Gastrocnemius medialis (tissue), 4 donors: ENCODE results near the gene ZIM2. TPM values are rescaled to one million over a fixed set of nuclear protein-coding genes. Genes with fewer than 3 reads are reported as not detected.

ENCODE experiments used
- ATAC-seq, 2 donors: fragments of 150-250 bp; one replicate each; pipeline ENCODE4 v1.9.1; 2016
- DNase-seq, 2 donors: peaks; one replicate each; pipeline ENCODE4 v3.0.0-alpha.2; 2019
- H3K27ac ChIP-seq, 4 donors: fragments of 200-600 bp; sonication (generic); 1 replicate in 1 of 4; 2 replicates in 3 of 4; pipeline ENCODE4 v1.5.1; 2016 to 2018; ENCODE audit warnings: mild to moderate bottlenecking in 2 of 4, moderate library complexity in 1 of 4
- H3K27me3 ChIP-seq, 3 donors: fragments of 200-600 bp; sonication (generic) in 2 of 3; 1 replicate in 1 of 3; 2 replicates in 2 of 3; pipeline versions ENCODE4 v1.5.1 to v1.6.0; 2016 to 2019; ENCODE audit warnings: mild to moderate bottlenecking in 1 of 3, moderate library complexity in 1 of 3
- H3K36me3 ChIP-seq, 2 donors: fragments of 200-600 bp; sonication (generic) in 1 of 2; one replicate each; pipeline ENCODE4 v1.5.1; 2017 to 2018
- H3K4me1 ChIP-seq, 2 donors: fragments of 200-600 bp; sonication (generic) in 1 of 2; one replicate each; pipeline ENCODE4 v1.5.1; 2016 to 2017; ENCODE audit warnings: mild to moderate bottlenecking in 2 of 2
- H3K4me3 ChIP-seq, 4 donors: fragments of 200-600 bp; sonication (generic) in 3 of 4; 1 replicate in 1 of 4; 2 replicates in 3 of 4; pipeline ENCODE4 v1.5.1; 2016 to 2019; ENCODE audit warnings: mild to moderate bottlenecking in 2 of 4
- H3K9me3 ChIP-seq, 3 donors: fragments of 200-600 bp; sonication (generic) in 2 of 3; 1 replicate in 1 of 3; 2 replicates in 2 of 3; pipeline ENCODE4 v1.5.1; 2016 to 2019
- POLR2A ChIP-seq, 2 donors: fragments of 450-650 bp; IDR thresholded peaks; one replicate each; pipeline ENCODE4 v1.6.1; 2017; ENCODE audit warnings: antibody characterized with exemption in 2 of 2, mild to moderate bottlenecking in 2 of 2, moderate library complexity in 2 of 2
- in situ Hi-C, 4 donors: fragments of 200-750 bp; cut with MboI; loops; one replicate each; pipeline versions ENCODE4 v1.15.0 to v1.8.0; 2017; ENCODE audit warnings: low sequenced_read_pairs in 4 of 4
- intact Hi-C: fragments of 100-400 bp; cut with DNase I; formaldehyde crosslinking; loops from one replicate; pipeline ENCODE4 v1.15.1; 2023; ENCODE audit warnings: low total_unique reads
- total RNA-seq, 4 donors: library from RNA; depleted of rRNA; stranded (reverse); fragments of >200 nt; gene quantifications; one replicate each; pipeline versions ENCODE4 v1.1.0 to v1.2.3, GENCODE V29; 2016
- TF ChIP-seq, protein P1 (sequence below), 5 experiments: fragments of 450-650 bp in 3 of 5; fragments of 200-600 bp in 2 of 5; sonication (generic) in 2 of 5; IDR thresholded peaks in 4 of 5; conservative IDR thresholded peaks in 1 of 5; 1 replicate in 4 of 5; 2 replicates in 1 of 5; pipeline ENCODE4 v1.5.1; 2016 to 2019; ENCODE audit warnings: antibody characterized with exemption in 5 of 5, mild to moderate bottlenecking in 3 of 5, moderate library complexity in 3 of 5

ZIM2 gene
- total RNA-seq, 4 donors from 2014 or later: 3.2 TPM; not detected in 3

DNA sequence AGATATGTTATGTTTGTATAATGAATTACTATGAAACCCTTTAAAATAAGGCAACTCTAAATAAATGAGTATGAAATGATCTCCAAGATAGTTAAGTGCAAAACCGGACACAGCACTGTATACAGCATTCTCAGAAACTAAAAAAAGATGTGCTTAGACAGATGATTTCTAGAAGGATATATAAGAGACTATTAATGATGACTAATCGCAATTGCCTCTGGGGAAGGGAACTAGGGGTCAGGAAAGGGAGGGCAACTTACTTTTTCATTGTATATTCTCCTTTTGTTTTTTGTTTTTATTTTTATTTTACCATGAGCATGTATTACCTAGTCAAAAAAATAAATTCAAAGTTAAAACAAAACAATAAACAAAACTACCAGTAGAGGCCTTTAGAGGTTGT is 12.8 kb downstream of the ZIM2 start:
- in situ Hi-C loops: no loop called here

DNA sequence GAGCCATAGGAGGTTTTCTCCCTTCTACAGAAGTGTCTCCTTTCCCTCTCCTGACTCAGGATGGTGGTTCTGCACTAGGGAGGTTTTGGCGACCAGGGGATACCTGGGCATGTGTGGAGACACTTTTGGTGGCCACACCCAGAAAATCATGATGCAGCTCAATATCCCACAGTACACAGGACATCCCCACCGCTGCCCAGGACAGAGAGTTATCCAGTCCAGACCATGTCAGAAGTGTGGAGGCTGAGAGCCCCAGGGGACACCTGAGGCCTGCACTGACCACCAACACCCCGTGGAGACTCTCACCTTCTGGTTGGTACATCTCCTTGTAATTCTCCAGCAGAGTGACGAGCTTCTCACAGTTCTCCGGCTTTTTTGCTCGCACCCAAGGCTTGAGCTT is 16.6 kb downstream of the ZIM2 start:
- Histone ChIP-seq H3K4me3 (no peak overlapping the region), H3K4me1 (no peaks in the 10 kb centered on the region), H3K36me3 (no peaks in the 10 kb centered on the region), H3K9me3 (no peaks in the 10 kb centered on the region), H3K27me3 (no peaks in the 10 kb centered on the region), H3K27ac (no peak overlapping the region)
- DNase-seq (no peak), ATAC-seq (no peak)
- in situ Hi-C loops (no loop called here), intact Hi-C loops (no loop called here)
- TF ChIP-seq, protein P1, sequence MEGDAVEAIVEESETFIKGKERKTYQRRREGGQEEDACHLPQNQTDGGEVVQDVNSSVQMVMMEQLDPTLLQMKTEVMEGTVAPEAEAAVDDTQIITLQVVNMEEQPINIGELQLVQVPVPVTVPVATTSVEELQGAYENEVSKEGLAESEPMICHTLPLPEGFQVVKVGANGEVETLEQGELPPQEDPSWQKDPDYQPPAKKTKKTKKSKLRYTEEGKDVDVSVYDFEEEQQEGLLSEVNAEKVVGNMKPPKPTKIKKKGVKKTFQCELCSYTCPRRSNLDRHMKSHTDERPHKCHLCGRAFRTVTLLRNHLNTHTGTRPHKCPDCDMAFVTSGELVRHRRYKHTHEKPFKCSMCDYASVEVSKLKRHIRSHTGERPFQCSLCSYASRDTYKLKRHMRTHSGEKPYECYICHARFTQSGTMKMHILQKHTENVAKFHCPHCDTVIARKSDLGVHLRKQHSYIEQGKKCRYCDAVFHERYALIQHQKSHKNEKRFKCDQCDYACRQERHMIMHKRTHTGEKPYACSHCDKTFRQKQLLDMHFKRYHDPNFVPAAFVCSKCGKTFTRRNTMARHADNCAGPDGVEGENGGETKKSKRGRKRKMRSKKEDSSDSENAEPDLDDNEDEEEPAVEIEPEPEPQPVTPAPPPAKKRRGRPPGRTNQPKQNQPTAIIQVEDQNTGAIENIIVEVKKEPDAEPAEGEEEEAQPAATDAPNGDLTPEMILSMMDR (IDR thresholded peaks at IDR 0.05 in 4 of 5, conservative IDR thresholded peaks at IDR 0.05 in 1 of 5): no peak
- TF ChIP-seq POLR2A (IDR thresholded peaks at IDR 0.05): no peak

More for the DNA sequence above, 12.8 kb downstream of the ZIM2 start:
- DNase-seq (no peak), ATAC-seq (no peak)
- no peak overlapping the region for H3K27ac ChIP-seq
- no peak for TF ChIP-seq POLR2A (IDR thresholded peaks at IDR 0.05)
- TF ChIP-seq, protein P1 (IDR thresholded peaks at IDR 0.05 in 4 of 5, conservative IDR thresholded peaks at IDR 0.05 in 1 of 5): no peak
- no peaks in the 10 kb centered on the region for H3K36me3 ChIP-seq
- H3K4me3 ChIP-seq: no peak overlapping the region
- no peaks in the 10 kb centered on the region for H3K4me1 ChIP-seq
- intact Hi-C loops: no loop called here
- no peaks in the 10 kb centered on the region for H3K9me3 ChIP-seq
- no peaks in the 10 kb centered on the region for H3K27me3 ChIP-seq

DNA sequence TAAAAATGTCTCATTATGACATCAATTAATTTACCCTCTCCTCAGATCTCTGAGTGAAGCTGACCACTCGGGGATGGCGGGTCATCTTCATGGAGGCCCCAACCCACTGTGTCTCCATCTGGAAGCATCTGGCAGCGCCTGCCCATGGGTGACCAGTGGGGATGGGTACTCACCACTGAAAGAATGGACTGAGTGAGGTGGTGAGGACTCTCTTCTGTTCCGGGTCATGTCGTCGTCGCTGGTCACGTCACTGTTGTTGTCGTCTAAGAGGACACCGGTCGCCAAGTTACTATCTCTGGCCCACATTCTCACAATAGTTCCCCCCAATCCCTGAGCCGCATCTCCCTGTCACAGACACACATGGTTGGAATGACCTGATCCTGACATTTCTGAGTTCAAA is 17.1 kb downstream of the ZIM2 start:
- Histone ChIP-seq H3K27me3 (no peaks in the 10 kb centered on the region), H3K36me3 (no peaks in the 10 kb centered on the region), H3K27ac (no peak overlapping the region), H3K9me3 (no peaks in the 10 kb centered on the region), H3K4me3 (no peak overlapping the region), H3K4me1 (no peaks in the 10 kb centered on the region)
- DNase-seq (no peak), ATAC-seq (no peak)
- TF ChIP-seq, protein P1 (IDR thresholded peaks at IDR 0.05 in 4 of 5, conservative IDR thresholded peaks at IDR 0.05 in 1 of 5): no peak
- TF ChIP-seq POLR2A (IDR thresholded peaks at IDR 0.05): no peak
- intact Hi-C loops (no loop called here), in situ Hi-C loops (no loop called here)

DNA sequence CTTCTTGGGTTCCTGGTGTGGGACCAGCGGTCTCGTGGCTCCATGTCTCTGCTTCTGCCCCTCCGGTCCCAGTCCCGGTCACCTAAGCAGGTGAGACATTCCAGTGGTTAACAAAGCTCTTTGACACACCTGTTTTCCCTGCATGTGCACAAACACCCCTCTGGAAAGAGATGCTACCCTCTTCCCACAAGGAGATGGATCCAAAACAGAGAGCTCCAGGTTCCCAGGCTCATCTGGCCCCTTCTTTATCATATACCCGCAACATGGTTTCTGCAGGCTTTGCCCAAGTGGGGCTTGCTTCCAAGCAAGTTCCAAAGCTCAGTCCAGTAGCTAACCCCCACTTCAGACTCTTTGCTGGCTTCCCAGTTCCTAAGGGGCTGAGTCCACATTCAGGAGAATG is 17.8 kb downstream of the ZIM2 start:
- H3K27ac ChIP-seq: no peak overlapping the region
- no peak overlapping the region for H3K4me3 ChIP-seq
- H3K4me1 ChIP-seq: no peaks in the 10 kb centered on the region
- H3K9me3 ChIP-seq: no peaks in the 10 kb centered on the region
- H3K27me3 ChIP-seq: no peaks in the 10 kb centered on the region
- TF ChIP-seq, protein P1 (IDR thresholded peaks at IDR 0.05 in 4 of 5, conservative IDR thresholded peaks at IDR 0.05 in 1 of 5): no peak
- no peak for TF ChIP-seq POLR2A (IDR thresholded peaks at IDR 0.05)
- intact Hi-C loops: no loop called here
- in situ Hi-C loops: no loop called here
- ATAC-seq (no peak), DNase-seq (no peak)
- H3K36me3 ChIP-seq: no peaks in the 10 kb centered on the region

DNA sequence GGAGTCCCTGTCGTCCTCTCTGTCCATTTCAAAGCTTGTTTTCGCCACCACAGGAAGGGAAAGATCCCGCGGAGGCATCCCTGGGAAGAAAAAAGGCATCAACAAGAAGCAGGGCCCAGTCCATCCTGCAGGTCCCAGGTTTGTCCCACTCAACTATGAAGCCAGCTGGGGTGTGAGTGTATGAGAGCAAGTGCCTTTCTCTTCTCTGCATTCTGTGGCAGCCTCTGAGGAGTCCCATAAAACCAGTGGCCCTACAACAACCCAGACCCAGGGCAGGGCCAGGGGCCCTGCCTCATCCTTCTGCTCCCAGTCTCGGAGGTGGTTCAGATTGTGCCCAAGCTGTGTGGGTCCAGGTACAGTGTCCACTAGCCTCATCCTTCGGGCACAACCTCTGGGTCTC is 18.9 kb downstream of the ZIM2 start:
- TF ChIP-seq, protein P1 (IDR thresholded peaks at IDR 0.05 in 4 of 5, conservative IDR thresholded peaks at IDR 0.05 in 1 of 5): no peak
- TF ChIP-seq POLR2A (IDR thresholded peaks at IDR 0.05): no peak
- no peak overlapping the region for H3K4me3 ChIP-seq
- H3K4me1 ChIP-seq: no peaks in the 10 kb centered on the region
- H3K27ac ChIP-seq: no peak overlapping the region
- intact Hi-C loops: no loop called here
- no peaks in the 10 kb centered on the region for H3K9me3 ChIP-seq
- ATAC-seq (no peak), DNase-seq (no peak)
- H3K36me3 ChIP-seq: no peaks in the 10 kb centered on the region
- H3K27me3 ChIP-seq: no peaks in the 10 kb centered on the region
- in situ Hi-C loops: no loop called here
